HepG2 (cell line): ENCODE measurements around the gene ADSS2. TPM values are rescaled to one million over a fixed set of nuclear protein-coding genes. Genes with fewer than 3 reads are reported as not detected.

Source experiments
- ATAC-seq: fragments of 200-7000 bp; cut with Tn5 transposase; 3 replicates; pipeline ENCODE4 v1.9.1; 2020; ENCODE audit warnings: mild to moderate bottlenecking, moderate library complexity
- BruUV-seq: library from RNA; stranded (reverse); fragments of 400-500 nt; replicated peaks from 2 replicates; lab custom pipeline; 2021; lab: Mats Ljungman, UMichigan
- CTCF ChIA-PET: fragments of 300-600 bp; formaldehyde crosslinking; extraction: SDS; loops from one replicate; lab custom pipeline; 2021; ENCODE audit warnings: low total read pairs, inconsistent platforms, low intra/inter-chr PET ratio; lab: Yijun Ruan, JAX
- POLR2A ChIA-PET: fragments of 350-600 bp; sonication (Branson Sonifier 250); formaldehyde crosslinking; loops from one replicate; lab custom pipeline; 2020; ENCODE audit warnings: antibody characterized with exemption, inconsistent platforms; lab: Yijun Ruan, JAX
- DNase-seq: peaks from one replicate; pipeline ENCODE4 v3.0.0-alpha.2; 2015; ENCODE audit warnings: low spot score
- FAIRE-seq: peaks from 3 replicates; lab custom pipeline; 2011; peaks lifted over from hg19 to GRCh38; lab: Jason Lieb, UNC
- H2AFZ ChIP-seq: one replicate; pipeline ENCODE4 v1.6.1; 2011; ENCODE audit warnings: low read length, inconsistent platforms
- H3K27ac ChIP-seq: fragments of 300-600 bp; 3 replicates; pipeline ENCODE4 v1.8.0; 2011; ENCODE audit warnings: mixed run types, mild to moderate bottlenecking, mixed read lengths, low read length, inconsistent platforms; ENCODE audit not compliant: insufficient read depth; ENCODE audit errors: extremely low read length
- H3K27me3 ChIP-seq, 2 experiments: fragments of 200-600 bp in 1 of 2; 2 replicates in 1 of 2; 3 replicates in 1 of 2; pipeline versions ENCODE4 v1.6.0 to v1.8.0; 2011; ENCODE audit warnings: low read length in 2 of 2, mild to moderate bottlenecking in 2 of 2, moderate library complexity in 2 of 2, inconsistent platforms in 1 of 2; ENCODE audit not compliant: insufficient read depth in 2 of 2, control insufficient read depth in 1 of 2
- H3K36me3 ChIP-seq, 2 experiments: fragments of 200-600 bp in 1 of 2; replicated peaks in 1 of 2; 2 replicates in 1 of 2; 3 replicates in 1 of 2; pipeline versions ENCODE4 v1.5.1 to v1.8.0; 2011; ENCODE audit warnings: low read length in 2 of 2, inconsistent platforms in 1 of 2; ENCODE audit not compliant: insufficient read depth in 2 of 2, control insufficient read depth in 1 of 2
- H3K4me1 ChIP-seq: 2 replicates; pipeline ENCODE4 v1.5.1; 2012; ENCODE audit warnings: low read length, inconsistent platforms; ENCODE audit not compliant: insufficient read depth
- H3K4me2 ChIP-seq: 2 replicates; pipeline ENCODE4 v1.6.0; 2011; ENCODE audit warnings: low read depth, low read length, inconsistent platforms
- H3K4me3 ChIP-seq, 3 experiments: fragments of 200-600 bp in 1 of 3; sonication (generic), shearing (Covaris generic) in 1 of 3; replicated peaks in 1 of 3; 2 replicates each; pipeline ENCODE4 v1.5.1; 2011 to 2016; ENCODE audit warnings: low read length in 3 of 3, inconsistent platforms in 2 of 3, low read depth in 2 of 3, mild to moderate bottlenecking in 2 of 3, control low read depth in 1 of 3, mixed read lengths in 1 of 3; ENCODE audit not compliant: insufficient read depth in 1 of 3
- H3K79me2 ChIP-seq: one replicate; pipeline ENCODE4 v1.6.1; 2011; ENCODE audit warnings: low read length, inconsistent platforms; ENCODE audit not compliant: insufficient read depth
- H3K9ac ChIP-seq: 2 replicates; pipeline ENCODE4 v1.6.0; 2011; ENCODE audit warnings: mild to moderate bottlenecking, low read depth, low read length, inconsistent platforms; ENCODE audit not compliant: insufficient read depth
- H3K9me3 ChIP-seq: 2 replicates; pipeline ENCODE4 v1.5.1; 2012; ENCODE audit warnings: mild to moderate bottlenecking, low read length
- H4K20me1 ChIP-seq: 2 replicates; pipeline ENCODE4 v1.6.0; 2011; ENCODE audit warnings: inconsistent platforms, mild to moderate bottlenecking, low read length, moderate library complexity; ENCODE audit not compliant: insufficient read depth
- DMAP1 ChIP-seq: IDR thresholded peaks from 2 replicates; pipeline ENCODE4 v1.6.1; 2016
- HHEX ChIP-seq: IDR thresholded peaks from 2 replicates; pipeline ENCODE4 v1.6.1; 2016; ENCODE audit warnings: control low read depth
- MXD1 ChIP-seq: sonication (generic); formaldehyde crosslinking; IDR thresholded peaks from 2 replicates; pipeline ENCODE4 v1.4.0; 2020; ENCODE audit warnings: mild to moderate bottlenecking, missing genetic modification reagents
- SALL2 ChIP-seq: sonication (generic); formaldehyde crosslinking; IDR thresholded peaks from 2 replicates; pipeline ENCODE4 v1.8.1; 2023; ENCODE audit warnings: mild to moderate bottlenecking, missing genetic modification reagents, inconsistent platforms
- SMARCC2 ChIP-seq: fragments of 450-650 bp; IDR thresholded peaks from 2 replicates; pipeline ENCODE4 v1.6.1; 2017; ENCODE audit warnings: antibody characterized with exemption, mild to moderate bottlenecking
- SNAPC2 ChIP-seq: sonication (generic); formaldehyde crosslinking; IDR thresholded peaks from 2 replicates; pipeline ENCODE4 v1.8.1; 2022; ENCODE audit warnings: mild to moderate bottlenecking, missing genetic modification reagents
- ZNF24 ChIP-seq: fragments of 450-650 bp; IDR thresholded peaks from 2 replicates; pipeline ENCODE4 v1.6.1; 2017; ENCODE audit warnings: antibody characterized with exemption, mild to moderate bottlenecking
- ZNF484 ChIP-seq: sonication (generic); formaldehyde crosslinking; IDR thresholded peaks from 2 replicates; pipeline ENCODE4 v1.5.1; 2020; ENCODE audit warnings: mild to moderate bottlenecking, low read depth, missing genetic modification reagents, borderline replicate concordance
- ZNF513 ChIP-seq: sonication (generic); formaldehyde crosslinking; conservative IDR thresholded peaks from 2 replicates; pipeline ENCODE4 v1.5.0; 2020; ENCODE audit warnings: missing genetic modification reagents
- ZNF691 ChIP-seq: sonication (generic); formaldehyde crosslinking; IDR thresholded peaks from 2 replicates; pipeline ENCODE4 v1.4.0; 2020; ENCODE audit warnings: missing genetic modification reagents, low read depth, mild to moderate bottlenecking, borderline replicate concordance
- WGBS: methylation state at CpG from one replicate; pipeline ENCODE4 v1.1.6; 2017; ENCODE audit warnings: low lambda C conversion rate; 5-methylcytosine and 5-hydroxymethylcytosine counted together
- in situ Hi-C: cut with HindIII; loops from 2 replicates; pipeline ENCODE4 v1.10.0; 2017; ENCODE audit warnings: low pct_unique_long_range_greater_than_20kb; ENCODE audit not compliant: extremely low pct_ligation_motif_present
- intact Hi-C: fragments of 100-400 bp; cut with micrococcal nuclease; formaldehyde crosslinking; loops from one replicate; pipeline ENCODE4 v1.10.0; 2022; ENCODE audit not compliant: unreplicated experiment
- polyA plus RNA-seq, 8 experiments: library from polyadenylated mRNA; depleted of rRNA in 3 of 8; stranded (reverse) in 7 of 8; unstranded in 1 of 8; fragments of >200 nt; fragmentation: Illumina TruSeq in 4 of 8; extraction: Trizol in 4 of 8; gene quantifications; 2 replicates each; pipeline versions ENCODE4 v1.2.1 to v1.2.3, GENCODE V29; 2011 to 2016; ENCODE audit warnings: low read depth in 4 of 8, missing spikeins in 1 of 8, mixed read lengths in 1 of 8; ENCODE audit not compliant: insufficient read depth in 1 of 8
- total RNA-seq, 5 experiments: library from RNA; depleted of rRNA; stranded (reverse); fragments of >200 nt; fragmentation: Illumina TruSeq; extraction: Trizol; gene quantifications; 2 replicates each; pipeline ENCODE4 v1.2.3, GENCODE V29; 2016; ENCODE audit warnings: low read depth in 1 of 5
- TF ChIP-seq, protein P1 (sequence below): sonication (generic); formaldehyde crosslinking; IDR thresholded peaks from 2 replicates; pipeline ENCODE4 v1.4.0; 2020; ENCODE audit warnings: mild to moderate bottlenecking, missing genetic modification reagents, borderline replicate concordance

Gene ADSS2
- total and polyA plus RNA-seq, 2 of the 13 experiments (the other 11 are each of a cell fraction or from before 2014, with no cell fraction given), result 15.1 to 43.4 TPM

GRCh38 chr1:244429818-244430217, 21.9 kb downstream of the ADSS2 start:
- 80% methylated on average over 3 of the region's 3 CpGs for WGBS
- no TSS peak for BruUV-seq
- Histone ChIP-seq H2AFZ (no peak overlapping the region), H3K4me3 (no peak overlapping the region), H3K79me2 (no peaks in the 10 kb centered on the region), H3K27ac (no peak overlapping the region), H3K9me3 (no peaks in the 10 kb centered on the region), H3K36me3 (peaks cover 2 to 13% of the 10 kb centered on the region in 2 experiments; a peak in 4 of 5 replicates), H4K20me1 (no peaks in the 10 kb centered on the region), H3K9ac (no peak overlapping the region), H3K27me3 (no peaks in the 10 kb centered on the region), H3K4me1 (no peaks in the 10 kb centered on the region), H3K4me2 (no peak overlapping the region)
- in situ Hi-C loops, result no loop called here
- DNase-seq (no peak), FAIRE-seq (no peak), ATAC-seq (no peak)
- no peak for TF ChIP-seq SMARCC2
- no peak for TF ChIP-seq ZNF513 (CRISPR knock-in tag)
- no peak for TF ChIP-seq SNAPC2
- no peak for TF ChIP-seq ZNF691 (CRISPR knock-in tag)
- no peak for TF ChIP-seq ZNF484
- no peak for TF ChIP-seq ZNF24
- no peak for TF ChIP-seq SALL2
- no peak for TF ChIP-seq HHEX (CRISPR knock-in tag)
- no peak for TF ChIP-seq DMAP1 (CRISPR knock-in tag)
- TF ChIP-seq, protein P1, sequence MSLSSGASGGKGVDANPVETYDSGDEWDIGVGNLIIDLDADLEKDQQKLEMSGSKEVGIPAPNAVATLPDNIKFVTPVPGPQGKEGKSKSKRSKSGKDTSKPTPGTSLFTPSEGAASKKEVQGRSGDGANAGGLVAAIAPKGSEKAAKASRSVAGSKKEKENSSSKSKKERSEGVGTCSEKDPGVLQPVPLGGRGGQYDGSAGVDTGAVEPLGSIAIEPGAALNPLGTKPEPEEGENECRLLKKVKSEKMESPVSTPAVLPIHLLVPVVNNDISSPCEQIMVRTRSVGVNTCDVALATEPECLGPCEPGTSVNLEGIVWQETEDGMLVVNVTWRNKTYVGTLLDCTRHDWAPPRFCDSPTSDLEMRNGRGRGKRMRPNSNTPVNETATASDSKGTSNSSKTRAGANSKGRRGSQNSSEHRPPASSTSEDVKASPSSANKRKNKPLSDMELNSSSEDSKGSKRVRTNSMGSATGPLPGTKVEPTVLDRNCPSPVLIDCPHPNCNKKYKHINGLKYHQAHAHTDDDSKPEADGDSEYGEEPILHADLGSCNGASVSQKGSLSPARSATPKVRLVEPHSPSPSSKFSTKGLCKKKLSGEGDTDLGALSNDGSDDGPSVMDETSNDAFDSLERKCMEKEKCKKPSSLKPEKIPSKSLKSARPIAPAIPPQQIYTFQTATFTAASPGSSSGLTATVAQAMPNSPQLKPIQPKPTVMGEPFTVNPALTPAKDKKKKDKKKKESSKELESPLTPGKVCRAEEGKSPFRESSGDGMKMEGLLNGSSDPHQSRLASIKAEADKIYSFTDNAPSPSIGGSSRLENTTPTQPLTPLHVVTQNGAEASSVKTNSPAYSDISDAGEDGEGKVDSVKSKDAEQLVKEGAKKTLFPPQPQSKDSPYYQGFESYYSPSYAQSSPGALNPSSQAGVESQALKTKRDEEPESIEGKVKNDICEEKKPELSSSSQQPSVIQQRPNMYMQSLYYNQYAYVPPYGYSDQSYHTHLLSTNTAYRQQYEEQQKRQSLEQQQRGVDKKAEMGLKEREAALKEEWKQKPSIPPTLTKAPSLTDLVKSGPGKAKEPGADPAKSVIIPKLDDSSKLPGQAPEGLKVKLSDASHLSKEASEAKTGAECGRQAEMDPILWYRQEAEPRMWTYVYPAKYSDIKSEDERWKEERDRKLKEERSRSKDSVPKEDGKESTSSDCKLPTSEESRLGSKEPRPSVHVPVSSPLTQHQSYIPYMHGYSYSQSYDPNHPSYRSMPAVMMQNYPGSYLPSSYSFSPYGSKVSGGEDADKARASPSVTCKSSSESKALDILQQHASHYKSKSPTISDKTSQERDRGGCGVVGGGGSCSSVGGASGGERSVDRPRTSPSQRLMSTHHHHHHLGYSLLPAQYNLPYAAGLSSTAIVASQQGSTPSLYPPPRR, result no peak
- TF ChIP-seq MXD1 (CRISPR knock-in tag), result no peak
- POLR2A ChIA-PET, result no interaction called here
- intact Hi-C loops, result no loop called here
- CTCF ChIA-PET, result no interaction called here
